Fibroblast of villous mesenchyme (primary cell): ENCODE data around the gene RPTOR. TPM values are rescaled to one million over a fixed set of nuclear protein-coding genes. Genes with fewer than 3 reads are reported as not detected.

Source experiments
- DNase-seq: peaks from one replicate; pipeline ENCODE4 v3.0.0-alpha.2; 2010; ENCODE audit warnings: low read depth
- H3K4me3 ChIP-seq: 2 replicates; pipeline ENCODE4 v1.5.1; 2011; ENCODE audit warnings: low read depth, mild to moderate bottlenecking, low read length
- total RNA-seq: library from RNA; depleted of rRNA; stranded (reverse); fragments of >200 nt; gene quantifications from 2 replicates; pipeline ENCODE4 v1.2.3, GENCODE V29; 2012
- TF ChIP-seq, protein P1 (sequence below): IDR thresholded peaks from 2 replicates; pipeline ENCODE4 v1.5.1; 2012; ENCODE audit warnings: low read depth, mild to moderate bottlenecking, low read length; ENCODE audit not compliant: insufficient read depth

The RPTOR gene
- total RNA-seq, 1 donor: 35.8 TPM

DNA sequence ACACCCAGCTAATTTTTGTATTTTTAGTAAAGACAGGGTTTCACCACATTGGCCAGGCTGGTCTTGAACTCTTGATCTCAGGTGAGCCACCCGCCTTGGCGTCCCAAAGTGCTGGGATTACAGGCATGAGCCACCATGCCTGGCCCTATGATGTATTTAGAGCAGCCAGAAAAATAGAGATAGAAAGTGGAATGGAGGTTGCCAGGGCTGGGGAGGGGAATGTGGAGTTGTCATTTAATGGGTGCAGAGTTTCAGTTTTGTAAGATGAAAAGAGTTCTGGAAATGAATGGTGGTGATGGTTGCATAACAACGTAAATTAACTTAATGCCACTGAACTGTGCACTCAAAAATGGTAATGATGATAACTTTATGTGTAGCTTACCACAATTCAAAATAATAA is 36.7 kb upstream of the RPTOR start:
- DNase-seq: no peak
- no peak overlapping the region for H3K4me3 ChIP-seq
- TF ChIP-seq, protein P1, sequence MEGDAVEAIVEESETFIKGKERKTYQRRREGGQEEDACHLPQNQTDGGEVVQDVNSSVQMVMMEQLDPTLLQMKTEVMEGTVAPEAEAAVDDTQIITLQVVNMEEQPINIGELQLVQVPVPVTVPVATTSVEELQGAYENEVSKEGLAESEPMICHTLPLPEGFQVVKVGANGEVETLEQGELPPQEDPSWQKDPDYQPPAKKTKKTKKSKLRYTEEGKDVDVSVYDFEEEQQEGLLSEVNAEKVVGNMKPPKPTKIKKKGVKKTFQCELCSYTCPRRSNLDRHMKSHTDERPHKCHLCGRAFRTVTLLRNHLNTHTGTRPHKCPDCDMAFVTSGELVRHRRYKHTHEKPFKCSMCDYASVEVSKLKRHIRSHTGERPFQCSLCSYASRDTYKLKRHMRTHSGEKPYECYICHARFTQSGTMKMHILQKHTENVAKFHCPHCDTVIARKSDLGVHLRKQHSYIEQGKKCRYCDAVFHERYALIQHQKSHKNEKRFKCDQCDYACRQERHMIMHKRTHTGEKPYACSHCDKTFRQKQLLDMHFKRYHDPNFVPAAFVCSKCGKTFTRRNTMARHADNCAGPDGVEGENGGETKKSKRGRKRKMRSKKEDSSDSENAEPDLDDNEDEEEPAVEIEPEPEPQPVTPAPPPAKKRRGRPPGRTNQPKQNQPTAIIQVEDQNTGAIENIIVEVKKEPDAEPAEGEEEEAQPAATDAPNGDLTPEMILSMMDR: no peak

- TF ChIP-seq, protein P1: no peak
- no peak overlapping the region for H3K4me3 ChIP-seq
- DNase-seq: no peak
Observed at GRCh38 chr17:80509311-80509710, 35.3 kb upstream of the RPTOR start.

DNA sequence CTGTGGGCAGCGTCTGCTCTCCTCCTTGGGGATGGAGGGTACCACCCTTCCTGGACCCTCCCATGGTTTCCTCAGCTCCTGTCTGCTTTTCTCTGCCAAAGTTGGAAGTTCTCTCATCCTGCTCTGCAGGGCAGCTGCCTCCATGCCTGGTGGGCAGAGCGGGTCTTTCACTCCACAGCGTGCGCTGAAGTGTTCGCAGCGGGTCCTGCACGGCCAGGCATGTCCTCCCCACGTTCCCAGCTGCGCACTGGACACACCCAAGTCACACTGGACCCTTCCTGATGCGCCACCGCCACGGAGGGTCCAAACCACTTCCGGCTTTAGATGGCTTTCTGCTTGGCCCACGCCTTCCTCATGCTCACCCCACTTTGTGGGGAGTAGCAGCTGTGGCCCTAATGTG is 34.5 kb upstream of the RPTOR start:
- no peak overlapping the region for H3K4me3 ChIP-seq
- no peak for DNase-seq
- TF ChIP-seq, protein P1: no peak

- DNase-seq: no peak
- TF ChIP-seq, protein P1: no peak
- no peak overlapping the region for H3K4me3 ChIP-seq
Observed at GRCh38 chr17:80510772-80511171, 33.9 kb upstream of the RPTOR start.

- DNase-seq: no peak
- no peak overlapping the region for H3K4me3 ChIP-seq
- TF ChIP-seq, protein P1: no peak
Observed at GRCh38 chr17:80511222-80512180, 33.1 kb upstream of the RPTOR start.

DNA sequence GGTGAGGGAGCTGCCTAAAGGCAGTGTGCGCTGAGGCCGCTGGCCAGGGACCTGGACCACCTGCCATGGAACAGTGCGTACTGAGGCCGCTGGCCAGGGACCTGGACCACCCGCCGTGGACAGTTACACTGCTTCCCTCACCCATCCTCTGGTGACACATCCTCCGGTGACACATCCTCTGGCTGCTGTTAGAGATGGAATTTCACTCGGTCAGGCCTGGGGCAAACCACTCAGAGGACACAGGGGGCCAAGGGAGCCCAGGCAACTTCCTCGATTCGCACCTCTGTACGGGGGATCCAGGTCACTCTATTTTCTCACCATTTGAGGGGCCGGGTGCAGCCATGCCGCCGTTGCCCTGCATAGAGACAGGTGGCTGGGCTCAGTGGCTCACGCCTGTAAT is 32.4 kb upstream of the RPTOR start:
- no peak overlapping the region for H3K4me3 ChIP-seq
- TF ChIP-seq, protein P1: no peak
- DNase-seq: no peak

GRCh38 chr17:80513201-80513600 is 31.4 kb upstream of the RPTOR start:
- TF ChIP-seq, protein P1: no peak
- no peak for DNase-seq
- H3K4me3 ChIP-seq: no peak overlapping the region
